Ascending aorta (tissue), 2 donors: ENCODE measurements around the gene RSPH6A. TPM values are rescaled to one million over a fixed set of nuclear protein-coding genes. Genes with fewer than 3 reads are reported as not detected.
"Not testable (repeated sequence)": the region's sequence is repeated elsewhere in the genome, so short reads cannot be mapped to it uniquely, and the experiment has no call there.

Source experiments
- DNase-seq, 2 donors: peaks; one replicate each; pipeline ENCODE4 v3.0.0-alpha.2; 2019; ENCODE audit warnings: low spot score in 2 of 2
- H3K27ac ChIP-seq, 2 donors: fragments of 200-600 bp; sonication (generic); one replicate each; pipeline ENCODE4 v1.5.1; 2016 to 2017; ENCODE audit warnings: mild to moderate bottlenecking in 1 of 2
- H3K27me3 ChIP-seq: fragments of 200-600 bp; sonication (generic); one replicate; pipeline ENCODE4 v1.5.1; 2017
- H3K36me3 ChIP-seq, 2 donors: fragments of 200-600 bp; sonication (generic); one replicate each; pipeline ENCODE4 v1.5.1; 2016
- H3K4me1 ChIP-seq, 2 donors: fragments of 200-600 bp; sonication (generic); one replicate each; pipeline ENCODE4 v1.5.1; 2016 to 2017; ENCODE audit warnings: mild to moderate bottlenecking in 1 of 2
- H3K4me3 ChIP-seq, 2 donors: fragments of 200-600 bp; sonication (generic); one replicate each; pipeline ENCODE4 v1.5.1; 2016 to 2017; ENCODE audit warnings: mild to moderate bottlenecking in 1 of 2
- H3K9me3 ChIP-seq, 2 donors: fragments of 200-600 bp; sonication (generic); one replicate each; pipeline ENCODE4 v1.5.1; 2016
- intact Hi-C: fragments of 100-400 bp; cut with DNase I; formaldehyde crosslinking; loops from one replicate; pipeline ENCODE4 v1.15.1; 2023
- total RNA-seq: library from RNA; depleted of rRNA; stranded (reverse); fragments of >200 nt; gene quantifications from one replicate; pipeline ENCODE4 v1.1.0, GENCODE V29; 2016
- TF ChIP-seq, protein P1 (sequence below), 3 experiments: fragments of 200-600 bp in 2 of 3; fragments of 450-650 bp in 1 of 3; sonication (generic) in 2 of 3; IDR thresholded peaks; one replicate each; pipeline ENCODE4 v1.5.1; 2016 to 2019; ENCODE audit warnings: antibody characterized with exemption in 3 of 3, mild to moderate bottlenecking in 1 of 3, moderate library complexity in 1 of 3

Gene RSPH6A
- total RNA-seq, 1 donor from 2014 or later = not detected

DNA sequence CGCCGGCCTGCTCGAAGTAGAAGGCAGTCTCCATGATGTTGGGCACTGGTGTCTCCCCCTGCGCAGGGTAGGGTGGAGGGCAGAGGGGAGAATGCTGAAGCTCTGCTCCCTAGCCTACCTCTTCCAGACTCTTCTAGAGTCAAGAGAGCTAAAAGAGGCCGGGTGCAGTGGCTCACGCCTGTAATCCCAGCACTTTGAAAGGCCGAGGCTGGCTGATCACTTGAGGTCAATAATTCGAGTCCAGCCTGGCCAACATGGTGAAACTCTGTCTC is 10.2 kb downstream of the RSPH6A start:
- TF ChIP-seq, protein P1, sequence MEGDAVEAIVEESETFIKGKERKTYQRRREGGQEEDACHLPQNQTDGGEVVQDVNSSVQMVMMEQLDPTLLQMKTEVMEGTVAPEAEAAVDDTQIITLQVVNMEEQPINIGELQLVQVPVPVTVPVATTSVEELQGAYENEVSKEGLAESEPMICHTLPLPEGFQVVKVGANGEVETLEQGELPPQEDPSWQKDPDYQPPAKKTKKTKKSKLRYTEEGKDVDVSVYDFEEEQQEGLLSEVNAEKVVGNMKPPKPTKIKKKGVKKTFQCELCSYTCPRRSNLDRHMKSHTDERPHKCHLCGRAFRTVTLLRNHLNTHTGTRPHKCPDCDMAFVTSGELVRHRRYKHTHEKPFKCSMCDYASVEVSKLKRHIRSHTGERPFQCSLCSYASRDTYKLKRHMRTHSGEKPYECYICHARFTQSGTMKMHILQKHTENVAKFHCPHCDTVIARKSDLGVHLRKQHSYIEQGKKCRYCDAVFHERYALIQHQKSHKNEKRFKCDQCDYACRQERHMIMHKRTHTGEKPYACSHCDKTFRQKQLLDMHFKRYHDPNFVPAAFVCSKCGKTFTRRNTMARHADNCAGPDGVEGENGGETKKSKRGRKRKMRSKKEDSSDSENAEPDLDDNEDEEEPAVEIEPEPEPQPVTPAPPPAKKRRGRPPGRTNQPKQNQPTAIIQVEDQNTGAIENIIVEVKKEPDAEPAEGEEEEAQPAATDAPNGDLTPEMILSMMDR (IDR thresholded peaks at IDR 0.05) = no peak
- H3K36me3 ChIP-seq = no peaks in the 10 kb centered on the region

DNA sequence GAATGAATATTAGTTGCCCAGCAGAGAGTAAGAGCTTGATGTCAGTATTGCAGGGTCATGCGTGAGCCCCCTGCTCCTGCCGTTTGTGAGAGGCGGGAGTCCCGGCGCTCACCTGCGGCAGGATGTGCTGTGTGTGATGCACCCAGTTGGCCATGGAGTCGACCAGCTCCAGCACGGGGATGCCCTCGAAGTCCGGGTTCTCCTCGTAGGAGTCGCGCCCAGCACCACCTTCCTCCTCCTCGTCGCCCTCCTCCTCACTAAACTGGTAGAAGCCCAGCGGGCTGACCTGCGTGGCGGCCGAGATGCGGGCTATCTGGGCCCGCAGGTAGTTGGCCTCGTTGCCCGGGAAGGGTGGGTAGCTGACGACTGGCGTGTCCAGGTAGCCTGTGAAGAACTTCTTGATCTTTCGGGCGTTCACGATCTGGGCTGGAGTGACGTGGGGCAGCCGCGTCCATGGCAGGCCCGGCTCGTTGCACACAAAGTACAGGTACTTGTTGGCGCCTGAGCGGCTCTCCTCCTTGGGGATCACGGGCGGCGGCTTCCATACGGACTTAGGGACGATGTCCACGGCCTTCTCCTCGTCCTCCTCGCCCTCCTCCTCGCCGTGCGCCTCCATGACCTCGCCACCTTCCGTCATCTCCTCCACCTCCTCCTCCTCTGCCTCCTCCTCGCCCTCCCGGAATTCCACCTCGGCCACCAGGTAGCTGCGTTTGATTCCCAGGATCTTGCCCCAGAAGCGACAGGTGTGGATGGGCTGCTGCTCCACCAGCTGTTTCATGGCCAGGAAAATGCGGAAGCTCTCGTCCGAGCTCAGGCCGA is 10.8 kb downstream of the RSPH6A start:
- H3K4me1 ChIP-seq = no peaks in the 10 kb centered on the region
- intact Hi-C loops = no loop called here
- no peaks in the 10 kb centered on the region for H3K9me3 ChIP-seq
- TF ChIP-seq, protein P1 (IDR thresholded peaks at IDR 0.05) = no peak
- no peaks in the 10 kb centered on the region for H3K36me3 ChIP-seq
- H3K27ac ChIP-seq = no peak overlapping the region
- no peak overlapping the region for H3K4me3 ChIP-seq
- DNase-seq = no peak
- no peaks in the 10 kb centered on the region for H3K27me3 ChIP-seq

More for the DNA sequence above, 10.2 kb downstream of the RSPH6A start:
- intact Hi-C loops = no loop called here
- no peak overlapping the region for H3K4me3 ChIP-seq
- DNase-seq = no peak
- no peaks in the 10 kb centered on the region for H3K9me3 ChIP-seq
- no peak overlapping the region for H3K27ac ChIP-seq
- no peaks in the 10 kb centered on the region for H3K27me3 ChIP-seq
- peaks cover 0 to 5% of the 10 kb centered on the region in 2 donors for H3K4me1 ChIP-seq

DNA sequence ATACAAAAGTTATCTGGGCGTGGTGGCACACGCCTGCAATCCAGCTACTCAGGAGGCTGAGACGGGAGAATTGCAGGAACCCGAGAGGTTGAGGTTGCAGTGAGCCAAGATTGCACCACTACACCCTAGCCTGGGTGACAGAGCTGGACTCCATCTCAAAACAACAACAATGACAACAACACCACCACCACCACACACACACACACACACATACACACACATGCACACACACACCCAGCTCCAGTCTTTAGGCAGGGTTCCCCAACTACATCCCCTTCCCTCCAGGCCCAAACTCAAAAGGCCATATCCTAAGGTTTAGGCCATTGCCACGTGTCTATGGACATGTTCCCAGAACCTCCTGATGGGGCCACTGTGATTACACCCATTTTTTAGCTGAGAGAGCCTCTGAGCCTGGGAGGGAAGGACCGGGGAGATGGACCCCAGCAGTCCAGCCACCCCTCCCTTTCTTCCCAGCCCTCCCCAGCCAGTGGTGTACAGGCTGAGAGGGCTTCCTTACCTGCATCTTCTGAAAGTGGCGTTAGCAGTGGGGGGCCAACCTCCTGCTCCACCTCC is 13.4 kb downstream of the RSPH6A start:
- no peak overlapping the region for H3K27ac ChIP-seq
- TF ChIP-seq, protein P1 (IDR thresholded peaks at IDR 0.05) = no peak
- H3K9me3 ChIP-seq = no peaks in the 10 kb centered on the region
- no peak overlapping the region for H3K4me3 ChIP-seq
- no peak for DNase-seq
- H3K36me3 ChIP-seq = no peaks in the 10 kb centered on the region
- H3K27me3 ChIP-seq = no peaks in the 10 kb centered on the region
- H3K4me1 ChIP-seq = no peaks in the 10 kb centered on the region
- intact Hi-C loops = no loop called here

DNA sequence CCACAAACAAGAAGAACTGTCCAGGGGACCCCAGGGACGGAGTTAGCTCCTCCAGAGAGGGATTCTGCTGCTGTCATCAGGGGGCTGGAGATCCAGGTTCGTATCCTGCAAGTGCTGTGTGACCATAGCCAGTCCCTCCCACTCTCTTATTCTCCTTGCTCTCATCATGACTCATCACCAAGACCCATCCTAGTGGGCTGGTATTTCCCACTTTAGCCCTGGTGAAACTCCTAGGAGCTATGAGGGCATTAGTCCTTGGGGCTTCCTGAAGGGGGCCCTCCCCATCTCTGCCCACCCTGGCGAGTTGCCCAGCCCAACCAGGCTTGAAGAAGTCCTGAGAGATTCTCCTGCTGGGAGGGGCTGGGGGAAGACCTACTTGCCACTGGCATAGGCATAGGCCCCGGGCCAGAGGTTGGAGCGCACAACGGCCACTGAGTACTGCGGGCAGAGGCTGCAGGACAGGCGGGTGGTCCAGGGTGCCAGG is 15.0 kb downstream of the RSPH6A start:
- no peak overlapping the region for H3K27ac ChIP-seq
- H3K4me3 ChIP-seq = no peak overlapping the region
- DNase-seq = no peak
- no peaks in the 10 kb centered on the region for H3K4me1 ChIP-seq
- H3K36me3 ChIP-seq = no peaks in the 10 kb centered on the region
- intact Hi-C loops = no loop called here
- no peaks in the 10 kb centered on the region for H3K27me3 ChIP-seq
- H3K9me3 ChIP-seq = no peaks in the 10 kb centered on the region
- TF ChIP-seq, protein P1 (IDR thresholded peaks at IDR 0.05) = no peak

DNA sequence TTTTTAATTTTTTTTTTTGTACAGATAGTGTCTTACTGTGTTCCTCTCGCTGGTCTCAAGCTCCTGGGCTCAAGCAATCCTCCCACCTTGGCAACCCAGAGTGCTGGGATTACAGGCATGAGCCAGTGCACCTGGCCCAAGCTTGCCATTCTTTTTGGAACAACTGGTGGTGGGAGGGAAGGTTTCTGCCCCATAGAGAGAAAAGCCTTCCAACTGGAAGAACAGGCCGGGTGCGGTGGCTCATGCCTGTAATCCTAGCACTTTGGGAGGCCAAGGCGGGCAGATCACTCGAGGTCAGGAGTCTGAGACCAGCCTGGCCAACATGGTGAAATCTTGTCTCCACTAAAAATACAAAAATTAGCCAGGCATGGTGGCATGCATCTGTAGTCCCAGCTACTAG is 15.6 kb downstream of the RSPH6A start:
- not testable (repeated sequence) for H3K27ac ChIP-seq, H3K27me3 ChIP-seq, H3K36me3 ChIP-seq, H3K4me3 ChIP-seq, H3K4me1 ChIP-seq, H3K9me3 ChIP-seq, DNase-seq
- intact Hi-C loops = loop anchor here (1.0 to 2.0 kb wide), 3 partner anchors 17 to 107 kb away; partner anchors contain the start of genes DMPK and QPCTL

DNA sequence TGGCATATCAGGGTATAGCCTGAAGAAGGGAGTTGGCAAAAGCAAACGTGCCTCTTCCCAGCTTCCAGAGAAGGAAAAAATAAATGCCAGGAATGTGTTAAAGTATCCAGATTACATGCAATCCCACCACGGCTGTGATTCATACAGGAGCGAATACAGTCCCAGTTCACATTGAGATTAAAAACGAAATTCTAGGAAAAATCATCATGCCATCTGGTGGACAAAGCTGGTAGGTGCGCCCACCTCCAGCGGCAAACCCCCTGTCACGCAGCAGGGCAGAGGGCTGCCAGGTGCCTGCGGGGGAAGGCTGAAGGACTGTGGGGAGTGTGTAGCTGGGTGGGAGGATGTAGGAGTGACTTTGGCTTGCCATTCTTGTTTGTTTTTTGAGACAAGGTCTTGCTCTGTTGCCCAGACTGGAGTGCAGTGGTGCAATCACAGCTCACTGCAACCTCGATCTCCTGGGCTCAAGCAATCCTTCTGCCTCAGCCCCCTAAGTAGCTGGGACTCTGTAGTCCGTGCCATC is 16.1 kb downstream of the RSPH6A start:
- Histone ChIP-seq H3K4me1 (no peaks in the 10 kb centered on the region), H3K27ac (no peak overlapping the region), H3K27me3 (no peaks in the 10 kb centered on the region), H3K4me3 (no peak overlapping the region), H3K9me3 (no peaks in the 10 kb centered on the region), H3K36me3 (no peaks in the 10 kb centered on the region)
- TF ChIP-seq, protein P1 (IDR thresholded peaks at IDR 0.05) = peak; percentile 80 to 93 (median 90)
- DNase-seq = peak in 1 of 2 donors; percentile 86
- intact Hi-C loops = loop anchor here (1.0 to 2.0 kb wide), 3 partner anchors 16 to 106 kb away; partner anchors contain the start of genes DMPK and QPCTL
